8988T (cell line): ENCODE results near the gene RNF111.

Source experiments
- DNase-seq: peaks from one replicate; pipeline ENCODE4 v3.0.0; 2011

The RNF111 gene

DNA sequence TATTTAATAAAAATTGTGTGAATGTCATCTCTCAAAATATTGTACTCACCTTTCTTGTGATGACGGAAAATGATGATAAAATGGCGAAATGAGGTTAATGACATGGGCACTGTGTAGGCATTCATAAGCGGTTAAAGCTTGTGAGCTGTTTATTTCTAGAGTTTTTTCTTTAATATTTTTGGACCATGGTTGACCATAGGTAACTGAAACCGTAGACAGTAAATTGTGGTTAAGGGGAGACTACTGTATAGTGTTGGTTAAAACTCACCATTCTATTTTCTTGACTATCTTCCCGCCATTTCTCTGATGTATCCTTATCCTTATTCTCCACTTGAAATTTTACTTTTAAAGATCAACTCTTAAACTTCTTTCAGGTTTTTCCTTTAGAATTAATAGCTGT is 14.5 kb downstream of the RNF111 start:
- DNase-seq = no peak

- no peak for DNase-seq
These were observed 15.0 kb downstream of the RNF111 start for GRCh38 chr15:59002418-59002859.

GRCh38 chr15:59005579-59005978 is 18.1 kb downstream of the RNF111 start:
- DNase-seq = no peak

GRCh38 chr15:59008086-59008485 is 20.6 kb downstream of the RNF111 start:
- no peak for DNase-seq

GRCh38 chr15:59011262-59011952 is 23.9 kb downstream of the RNF111 start:
- no peak for DNase-seq

DNA sequence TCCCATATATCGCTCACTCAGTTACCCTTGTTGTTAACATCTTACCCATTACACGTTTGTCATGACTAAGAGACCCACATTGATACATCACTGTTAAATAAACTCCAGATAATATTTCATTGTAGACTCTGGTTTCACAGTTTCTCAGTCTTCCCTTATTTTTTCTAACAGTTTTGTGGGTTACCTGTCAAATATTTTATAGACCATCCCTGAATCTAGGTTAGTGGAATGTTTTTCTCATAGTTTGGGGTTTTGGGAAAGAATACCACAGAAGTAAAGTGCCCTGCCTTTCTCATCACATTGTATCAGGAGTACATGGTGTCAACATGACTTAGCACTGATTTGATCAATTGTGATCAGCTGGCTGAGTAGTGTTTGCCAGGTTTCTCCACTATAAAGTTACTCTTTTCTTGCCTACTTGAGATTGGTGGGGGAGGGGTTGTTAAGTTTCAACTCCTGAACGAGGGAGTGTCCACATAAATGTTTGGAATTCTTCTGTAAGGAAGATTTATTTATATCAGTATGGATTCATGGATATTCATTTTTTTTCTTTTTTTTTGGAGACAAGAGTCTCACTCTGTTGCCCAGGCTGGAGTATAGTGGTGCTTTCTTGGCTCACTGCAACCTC is 25.9 kb downstream of the RNF111 start:
- DNase-seq = no peak

GRCh38 chr15:59014068-59014467 is 26.6 kb downstream of the RNF111 start:
- DNase-seq = no peak

DNA sequence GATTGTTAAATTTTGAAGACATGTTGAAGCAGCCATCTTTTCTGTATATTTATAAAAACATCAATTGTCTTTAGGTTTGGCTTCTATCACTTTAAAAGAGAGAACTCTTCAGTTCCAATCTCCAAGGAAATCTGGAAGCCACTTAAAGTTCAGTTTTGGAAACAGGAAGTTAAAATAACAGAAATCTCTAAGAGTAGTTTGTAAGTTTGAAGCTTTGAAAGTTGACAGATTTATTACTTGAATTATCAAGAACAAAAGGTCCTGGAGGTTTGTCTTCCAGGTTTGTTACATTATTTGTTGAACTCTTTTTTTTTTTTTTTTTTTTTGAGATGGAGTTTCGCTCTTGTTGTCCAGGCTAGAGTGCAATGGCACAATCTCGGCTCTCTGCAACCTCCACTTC is 30.0 kb downstream of the RNF111 start:
- no peak for DNase-seq

- DNase-seq = no peak
These were observed 31.4 kb downstream of the RNF111 start for GRCh38 chr15:59018833-59019232.

- no peak for DNase-seq
These were observed 32.9 kb downstream of the RNF111 start for GRCh38 chr15:59020322-59020721.

GRCh38 chr15:59022188-59022587 is 34.7 kb downstream of the RNF111 start:
- no peak for DNase-seq

GRCh38 chr15:59026207-59026606 is 38.7 kb downstream of the RNF111 start:
- no peak for DNase-seq

DNA sequence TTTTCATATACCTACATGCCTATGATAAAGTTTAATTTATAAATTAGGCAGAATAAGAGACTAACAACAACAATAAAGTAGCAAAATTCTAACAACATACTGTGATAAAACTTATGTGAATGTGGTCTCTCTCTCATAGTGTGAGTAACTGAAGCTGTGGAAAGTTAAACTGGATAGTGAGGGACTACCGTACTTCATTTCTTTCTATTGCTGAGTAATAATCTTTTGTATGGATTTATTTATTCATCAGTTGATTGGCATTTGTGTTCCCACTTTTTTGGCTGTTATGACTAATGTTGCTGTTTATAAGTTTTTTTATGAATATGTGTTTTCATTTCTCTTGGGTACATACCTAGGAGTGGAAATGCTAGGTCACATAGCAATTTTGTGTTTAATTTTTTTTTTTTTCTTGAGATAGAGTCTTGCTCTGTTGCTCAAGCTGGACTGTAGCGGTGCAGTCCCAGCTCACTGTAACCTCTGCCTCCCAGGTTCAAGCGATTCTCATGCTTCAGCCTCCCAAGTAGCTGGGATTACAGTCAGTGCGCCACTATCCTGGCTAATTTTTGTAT is 41.0 kb downstream of the RNF111 start:
- no peak for DNase-seq

DNA sequence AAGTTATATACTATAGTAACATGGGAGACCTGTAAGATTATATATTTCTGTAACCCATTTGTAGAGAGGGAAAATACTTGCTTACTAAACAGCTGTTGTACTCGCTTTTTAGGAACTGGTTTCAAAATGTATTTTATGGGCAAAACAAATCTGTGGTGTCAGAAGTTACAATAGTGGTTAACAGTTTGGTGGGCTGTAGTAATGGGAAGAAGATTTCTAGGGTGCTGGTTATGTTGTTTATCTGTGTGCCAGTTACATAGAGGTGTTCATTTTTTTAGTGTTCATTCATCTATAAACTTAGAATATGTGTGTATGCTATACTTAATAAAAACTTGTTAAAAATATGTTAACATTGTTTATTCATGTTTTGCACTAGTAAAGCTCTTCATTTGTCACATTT is 42.1 kb downstream of the RNF111 start:
- no peak for DNase-seq

GRCh38 chr15:59035201-59035600 is 47.7 kb downstream of the RNF111 start:
- DNase-seq = no peak

GRCh38 chr15:59039225-59039624 is 51.8 kb downstream of the RNF111 start:
- no peak for DNase-seq

- DNase-seq = no peak
These were observed 54.6 kb downstream of the RNF111 start for GRCh38 chr15:59042041-59042440.

GRCh38 chr15:59048897-59049296 is 61.4 kb downstream of the RNF111 start:
- DNase-seq = no peak

- no peak for DNase-seq
These were observed 64.7 kb downstream of the RNF111 start for GRCh38 chr15:59051873-59052861.

DNA sequence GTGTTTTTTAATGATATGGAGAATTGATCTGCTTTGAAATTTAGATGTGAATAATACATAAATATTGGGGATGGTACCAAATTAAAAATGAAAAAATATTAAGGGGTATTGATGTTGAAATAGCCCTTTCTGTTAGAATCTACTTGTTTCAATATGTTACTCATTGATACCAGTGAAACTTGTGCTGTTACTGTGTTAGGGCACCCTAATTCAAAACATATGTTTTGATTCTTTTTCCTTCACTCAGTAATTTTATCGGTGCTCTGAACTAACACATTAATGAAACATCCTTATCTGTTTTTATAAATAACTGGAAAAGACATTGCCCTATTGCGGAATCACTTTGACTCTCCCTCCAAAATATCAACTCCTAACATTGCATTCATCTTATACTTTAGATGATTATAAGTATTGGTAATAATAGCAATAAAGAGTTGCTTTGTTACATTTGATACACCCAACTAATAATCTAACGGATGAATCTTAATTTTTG is 65.5 kb downstream of the RNF111 start:
- no peak for DNase-seq

DNA sequence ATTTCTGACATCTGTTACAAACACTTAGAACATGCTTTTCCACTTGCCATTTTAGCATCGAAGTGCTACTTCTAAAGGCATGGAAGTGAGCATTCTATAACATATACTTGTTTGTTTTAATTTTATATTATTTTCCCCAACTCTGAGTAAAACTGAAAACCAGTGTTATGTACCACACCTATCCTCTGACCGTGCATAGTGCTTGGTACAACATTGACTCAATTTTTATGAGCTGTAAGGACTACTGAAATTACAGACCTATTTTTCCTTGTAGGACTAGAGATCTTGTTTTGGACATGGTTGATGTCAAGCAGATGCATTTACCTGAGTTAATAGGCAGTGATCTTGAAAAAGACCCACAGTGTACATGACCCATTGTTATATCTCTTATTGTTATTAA is 66.0 kb downstream of the RNF111 start:
- no peak for DNase-seq

DNA sequence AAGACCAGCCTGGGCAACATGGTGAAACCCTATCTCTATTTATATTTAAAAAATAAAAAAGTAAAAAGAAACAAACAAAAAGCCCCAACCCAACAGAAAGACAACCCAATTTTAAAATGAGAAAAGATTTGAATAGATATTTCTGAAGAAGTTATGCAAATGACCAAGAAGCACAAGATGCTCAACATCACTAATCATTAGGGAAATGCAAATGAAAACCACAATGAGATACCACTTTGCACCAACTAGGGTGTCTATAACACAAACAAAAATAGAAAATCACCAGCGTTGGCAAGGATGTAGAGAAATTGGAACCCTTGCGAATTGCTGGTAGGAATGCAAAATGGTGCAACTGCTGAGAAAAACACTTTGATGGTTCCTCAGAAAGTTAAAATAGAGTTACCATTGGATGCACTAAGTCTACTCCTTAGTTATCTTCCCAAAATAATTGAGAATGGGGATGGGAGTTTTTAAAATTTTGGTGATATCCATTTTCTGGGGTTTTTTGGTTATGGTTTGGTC is 71.7 kb downstream of the RNF111 start:
- DNase-seq = no peak

GRCh38 chr15:59060348-59060747 is 72.9 kb downstream of the RNF111 start:
- DNase-seq = no peak
